Measurements from ENCODE around the gene SAMD9.

GRCh38 chr7:93148727-93149126 is 30.9 kb upstream of the SAMD9 start:
- TF ChIP-seq NPAS2 (CRISPR knock-in tag; IDR thresholded peaks at IDR 0.05; ENCODE audit: borderline replicate concordance), result no peak
- no peak for TF ChIP-seq MAX (IDR thresholded peaks at IDR 0.05)
- no peak for TF ChIP-seq CTCF (IDR thresholded peaks at IDR 0.05)
- TF ChIP-seq POLR2A (IDR thresholded peaks at IDR 0.05; ENCODE audit: low read length), result no peak
- TF ChIP-seq MAZ (IDR thresholded peaks at IDR 0.05; ENCODE audit: borderline replicate concordance, low read depth, low read length), result no peak
- TF ChIP-seq REST (IDR thresholded peaks at IDR 0.05), result no peak
- no peak for TF ChIP-seq EHF (CRISPR knock-in tag; IDR thresholded peaks at IDR 0.05)
- TF ChIP-seq SREBF2 (IDR thresholded peaks at IDR 0.05), result no peak
- no peak for TF ChIP-seq CBX2 (IDR thresholded peaks at IDR 0.05; ENCODE audit: borderline replicate concordance, low read depth)
- TF ChIP-seq HEYL (CRISPR knock-in tag; IDR thresholded peaks at IDR 0.05), result no peak
- TF ChIP-seq BCL3 (IDR thresholded peaks at IDR 0.05), result no peak
- TF ChIP-seq ELK1 (IDR thresholded peaks at IDR 0.05; ENCODE audit: low read depth, low read length), result no peak
- no peak for TF ChIP-seq ZFP36 (IDR thresholded peaks at IDR 0.05; ENCODE audit: borderline replicate concordance, partially characterized antibody)

Measured in A549 (cell line).